ENCODE measurements around the gene RHOV. TPM values are rescaled to one million over a fixed set of nuclear protein-coding genes. Genes with fewer than 3 reads are reported as not detected.

The RHOV gene
- total RNA-seq, 1 donor from 2014 or later = 0.61 TPM

DNA sequence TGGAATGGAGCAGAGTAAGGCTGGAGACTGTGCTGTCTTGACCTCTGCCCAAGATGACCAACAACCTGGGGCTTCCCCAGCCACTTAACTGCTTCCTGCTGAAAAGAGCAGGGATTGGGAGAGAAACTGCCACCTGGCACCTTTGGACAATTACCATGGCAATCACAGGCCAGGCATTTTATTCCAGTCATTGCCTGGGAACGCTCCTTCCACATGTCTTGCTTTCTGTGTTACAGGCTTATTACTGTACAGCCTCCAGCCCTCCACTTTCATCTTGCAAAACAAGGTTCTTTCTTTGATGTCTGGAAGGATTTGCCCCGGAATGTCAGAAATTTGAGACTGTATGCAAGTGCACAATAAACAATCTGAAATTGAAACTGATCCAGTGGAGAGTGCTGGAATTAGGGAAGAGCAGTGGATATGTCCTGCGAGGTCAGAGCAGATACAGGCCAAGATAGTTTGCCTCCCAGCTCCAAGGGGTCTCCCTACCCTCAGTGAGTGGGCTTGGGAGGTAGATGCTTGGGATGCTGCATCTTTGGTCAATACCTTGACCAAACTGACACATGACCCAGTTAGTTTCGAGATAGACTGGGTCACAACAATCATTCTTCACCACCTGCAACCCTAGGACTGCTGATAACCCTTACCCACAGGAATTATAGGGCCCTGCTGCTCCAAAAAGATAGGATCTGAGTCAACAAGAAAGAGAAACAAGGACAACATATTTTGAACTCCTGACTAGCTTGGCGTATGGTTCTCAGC, 48.2 kb downstream of the RHOV start:
- H3K4me2 ChIP-seq (ENCODE audit: low read length) = no peak overlapping the region
- no peak overlapping the region for H3K27ac Mint-ChIP-seq (ENCODE audit: unreplicated experiment)
- H3K9ac ChIP-seq (ENCODE audit: low read length) = no peak overlapping the region
- H3K36me3 Mint-ChIP-seq (ENCODE audit: low read depth, unreplicated experiment) = no peaks in the 10 kb centered on the region
- no peaks in the 10 kb centered on the region for H4K20me1 ChIP-seq (ENCODE audit: insufficient read depth, low read length)
- no peak overlapping the region for H3K27ac ChIP-seq (ENCODE audit: low read depth, low read length)
- no peaks in the 10 kb centered on the region for H3K9me3 ChIP-seq (ENCODE audit: insufficient read depth, low read depth, low read length)
- no peak overlapping the region for H3K4me3 ChIP-seq (ENCODE audit: insufficient read depth, low read depth, low read length)
- TF ChIP-seq, protein P1, sequence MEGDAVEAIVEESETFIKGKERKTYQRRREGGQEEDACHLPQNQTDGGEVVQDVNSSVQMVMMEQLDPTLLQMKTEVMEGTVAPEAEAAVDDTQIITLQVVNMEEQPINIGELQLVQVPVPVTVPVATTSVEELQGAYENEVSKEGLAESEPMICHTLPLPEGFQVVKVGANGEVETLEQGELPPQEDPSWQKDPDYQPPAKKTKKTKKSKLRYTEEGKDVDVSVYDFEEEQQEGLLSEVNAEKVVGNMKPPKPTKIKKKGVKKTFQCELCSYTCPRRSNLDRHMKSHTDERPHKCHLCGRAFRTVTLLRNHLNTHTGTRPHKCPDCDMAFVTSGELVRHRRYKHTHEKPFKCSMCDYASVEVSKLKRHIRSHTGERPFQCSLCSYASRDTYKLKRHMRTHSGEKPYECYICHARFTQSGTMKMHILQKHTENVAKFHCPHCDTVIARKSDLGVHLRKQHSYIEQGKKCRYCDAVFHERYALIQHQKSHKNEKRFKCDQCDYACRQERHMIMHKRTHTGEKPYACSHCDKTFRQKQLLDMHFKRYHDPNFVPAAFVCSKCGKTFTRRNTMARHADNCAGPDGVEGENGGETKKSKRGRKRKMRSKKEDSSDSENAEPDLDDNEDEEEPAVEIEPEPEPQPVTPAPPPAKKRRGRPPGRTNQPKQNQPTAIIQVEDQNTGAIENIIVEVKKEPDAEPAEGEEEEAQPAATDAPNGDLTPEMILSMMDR (IDR thresholded peaks at IDR 0.05; ENCODE audit: insufficient read depth, low read depth, low read length) = no peak
- no peak for TF ChIP-seq EZH2 (IDR thresholded peaks at IDR 0.05; ENCODE audit: insufficient read depth, low read length)
- peaks cover 9% of the 10 kb centered on the region for H3K4me1 Mint-ChIP-seq (ENCODE audit: low read depth, unreplicated experiment)
- H3K79me2 ChIP-seq (ENCODE audit: insufficient read depth, low read length) = no peaks in the 10 kb centered on the region
- H2AFZ ChIP-seq (ENCODE audit: low read depth, low read length) = no peak overlapping the region
- DNase-seq (ENCODE audit: low read depth) = no peak
- FAIRE-seq = no peak
- H3K9me3 Mint-ChIP-seq (ENCODE audit: unreplicated experiment) = no peaks in the 10 kb centered on the region
- H3K27me3 Mint-ChIP-seq (ENCODE audit: low read depth, unreplicated experiment) = peaks cover 3% of the 10 kb centered on the region
- no peaks in the 10 kb centered on the region for H3K36me3 ChIP-seq (ENCODE audit: insufficient read depth, low read length)
- H3K27me3 ChIP-seq (ENCODE audit: insufficient read depth, low read length) = peaks cover 10% of the 10 kb centered on the region
- no peak overlapping the region for H3K4me3 Mint-ChIP-seq (ENCODE audit: unreplicated experiment)
- H3K4me1 ChIP-seq (ENCODE audit: insufficient read depth, low read length) = no peaks in the 10 kb centered on the region

DNA sequence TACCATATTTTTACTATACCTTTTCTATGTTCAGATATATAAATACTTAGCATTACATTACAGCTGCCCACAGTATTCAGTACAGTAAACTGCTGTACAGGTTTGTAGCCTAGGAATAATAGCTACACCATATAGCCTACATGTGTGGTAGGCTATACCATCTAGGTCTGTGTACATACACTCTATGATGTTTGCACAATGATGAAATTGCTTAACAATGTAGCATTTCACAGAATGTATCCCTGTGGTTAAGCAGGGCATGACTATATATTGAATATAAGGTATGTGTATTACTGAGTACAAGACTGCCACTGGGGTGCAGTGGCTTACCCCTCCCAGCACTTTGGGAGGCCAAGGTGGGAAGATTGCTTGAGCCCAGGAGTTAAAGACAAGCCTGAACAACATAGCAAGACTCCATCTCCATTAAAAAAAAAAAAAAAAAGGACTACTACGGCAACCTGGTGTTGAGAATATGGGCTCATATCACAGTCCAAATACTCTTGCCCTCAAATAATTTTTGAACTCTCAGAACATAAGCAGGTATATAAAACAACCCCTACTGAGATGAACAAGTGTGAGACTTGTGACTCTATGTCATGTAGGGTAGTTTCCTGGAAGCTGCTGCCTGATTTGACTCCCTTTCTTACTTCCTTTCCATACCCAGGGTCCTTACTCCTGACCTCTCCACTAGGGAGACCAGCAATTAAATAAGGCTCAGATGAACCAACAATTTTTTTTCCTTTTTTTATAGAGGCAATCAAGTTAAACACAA, 50.3 kb downstream of the RHOV start:
- Histone ChIP-seq H3K36me3 (ENCODE audit: insufficient read depth, low read length) (no peaks in the 10 kb centered on the region), H3K4me2 (ENCODE audit: low read length) (no peak overlapping the region), H2AFZ (ENCODE audit: low read depth, low read length) (no peak overlapping the region), H3K9me3 (ENCODE audit: insufficient read depth, low read depth, low read length) (no peaks in the 10 kb centered on the region), H3K4me3 (ENCODE audit: insufficient read depth, low read depth, low read length) (no peak overlapping the region), H3K27me3 (ENCODE audit: insufficient read depth, low read length) (peaks cover 7% of the 10 kb centered on the region), H3K4me1 (ENCODE audit: insufficient read depth, low read length) (no peaks in the 10 kb centered on the region), H3K27ac (ENCODE audit: low read depth, low read length) (no peak overlapping the region), H3K79me2 (ENCODE audit: insufficient read depth, low read length) (no peaks in the 10 kb centered on the region), H3K9ac (ENCODE audit: low read length) (no peak overlapping the region), H4K20me1 (ENCODE audit: insufficient read depth, low read length) (no peaks in the 10 kb centered on the region)
- FAIRE-seq (no peak), DNase-seq (ENCODE audit: low read depth) (no peak)
- TF ChIP-seq, protein P1 (IDR thresholded peaks at IDR 0.05; ENCODE audit: insufficient read depth, low read depth, low read length) = no peak
- TF ChIP-seq EZH2 (IDR thresholded peaks at IDR 0.05; ENCODE audit: insufficient read depth, low read length) = no peak
- no peaks in the 10 kb centered on the region for H3K36me3 Mint-ChIP-seq (ENCODE audit: low read depth, unreplicated experiment)
- H3K4me3 Mint-ChIP-seq (ENCODE audit: unreplicated experiment) = no peak overlapping the region
- H3K27ac Mint-ChIP-seq (ENCODE audit: unreplicated experiment) = no peak overlapping the region
- H3K4me1 Mint-ChIP-seq (ENCODE audit: low read depth, unreplicated experiment) = peaks cover 9% of the 10 kb centered on the region
- H3K9me3 Mint-ChIP-seq (ENCODE audit: unreplicated experiment) = no peaks in the 10 kb centered on the region
- H3K27me3 Mint-ChIP-seq (ENCODE audit: low read depth, unreplicated experiment) = peaks cover 3% of the 10 kb centered on the region

Other genes with a start within 250 kb of the RHOV start
- gene RAD51, start 179.1 kb downstream of the RHOV start, total RNA-seq = 3.6 and 5.6 TPM in 2 replicates
- gene RMDN3, start 119.0 kb downstream of the RHOV start, total RNA-seq = 32.0 and 32.6 TPM in 2 replicates
- 6.4 and 7.3 TPM in 2 replicates for gene GCHFR, start 110.2 kb downstream of the RHOV start, total RNA-seq
- gene C15orf62, start 104.3 kb downstream of the RHOV start, total RNA-seq = 0.19 TPM in 1 of 2 replicates, not detected in the other
- 13.0 and 13.2 TPM in 2 replicates for gene ZFYVE19, start 67.1 kb downstream of the RHOV start, total RNA-seq
- 21.0 and 27.2 TPM in 2 replicates for gene DNAJC17, start 66.8 kb downstream of the RHOV start, total RNA-seq
- not detected in 2 replicates for gene PPP1R14D, start 45.5 kb downstream of the RHOV start, total RNA-seq
- gene SPINT1, start 30.2 kb downstream of the RHOV start, total RNA-seq = 30.1 and 40.3 TPM in 2 replicates
- 35.8 and 37.6 TPM in 2 replicates for gene VPS18, start 20.2 kb upstream of the RHOV start, total RNA-seq
- 0.09 and 0.29 TPM in 2 replicates for gene DLL4, start 55.1 kb upstream of the RHOV start, total RNA-seq
- 55.9 and 70.8 TPM in 2 replicates for gene CHAC1, start 79.2 kb upstream of the RHOV start, total RNA-seq
- 17.0 and 17.3 TPM in 2 replicates for gene INO80, start 242.0 kb upstream of the RHOV start, total RNA-seq

Data from astrocyte (in vitro differentiated cells and primary cell).